Gastrocnemius medialis (tissue), 4 donors: Measurements from ENCODE around the gene KLHDC4. TPM values are rescaled to one million over a fixed set of nuclear protein-coding genes. Genes with fewer than 3 reads are reported as not detected.

Source experiments
- ATAC-seq, 2 donors: fragments of 150-250 bp; one replicate each; pipeline ENCODE4 v1.9.1; 2016
- DNase-seq, 2 donors: peaks; one replicate each; pipeline ENCODE4 v3.0.0-alpha.2; 2019
- H3K27ac ChIP-seq, 4 donors: fragments of 200-600 bp; sonication (generic); 1 replicate in 1 of 4; 2 replicates in 3 of 4; pipeline ENCODE4 v1.5.1; 2016 to 2018; ENCODE audit warnings: mild to moderate bottlenecking in 2 of 4, moderate library complexity in 1 of 4
- H3K27me3 ChIP-seq, 3 donors: fragments of 200-600 bp; sonication (generic) in 2 of 3; 1 replicate in 1 of 3; 2 replicates in 2 of 3; pipeline versions ENCODE4 v1.5.1 to v1.6.0; 2016 to 2019; ENCODE audit warnings: mild to moderate bottlenecking in 1 of 3, moderate library complexity in 1 of 3
- H3K36me3 ChIP-seq, 2 donors: fragments of 200-600 bp; sonication (generic) in 1 of 2; one replicate each; pipeline ENCODE4 v1.5.1; 2017 to 2018
- H3K4me1 ChIP-seq, 2 donors: fragments of 200-600 bp; sonication (generic) in 1 of 2; one replicate each; pipeline ENCODE4 v1.5.1; 2016 to 2017; ENCODE audit warnings: mild to moderate bottlenecking in 2 of 2
- H3K4me3 ChIP-seq, 4 donors: fragments of 200-600 bp; sonication (generic) in 3 of 4; 1 replicate in 1 of 4; 2 replicates in 3 of 4; pipeline ENCODE4 v1.5.1; 2016 to 2019; ENCODE audit warnings: mild to moderate bottlenecking in 2 of 4
- H3K9me3 ChIP-seq, 3 donors: fragments of 200-600 bp; sonication (generic) in 2 of 3; 1 replicate in 1 of 3; 2 replicates in 2 of 3; pipeline ENCODE4 v1.5.1; 2016 to 2019
- POLR2A ChIP-seq, 2 donors: fragments of 450-650 bp; IDR thresholded peaks; one replicate each; pipeline ENCODE4 v1.6.1; 2017; ENCODE audit warnings: antibody characterized with exemption in 2 of 2, mild to moderate bottlenecking in 2 of 2, moderate library complexity in 2 of 2
- in situ Hi-C, 4 donors: fragments of 200-750 bp; cut with MboI; loops; one replicate each; pipeline versions ENCODE4 v1.15.0 to v1.8.0; 2017; ENCODE audit warnings: low sequenced_read_pairs in 4 of 4
- intact Hi-C: fragments of 100-400 bp; cut with DNase I; formaldehyde crosslinking; loops from one replicate; pipeline ENCODE4 v1.15.1; 2023; ENCODE audit warnings: low total_unique reads
- total RNA-seq, 4 donors: library from RNA; depleted of rRNA; stranded (reverse); fragments of >200 nt; gene quantifications; one replicate each; pipeline versions ENCODE4 v1.1.0 to v1.2.3, GENCODE V29; 2016
- TF ChIP-seq, protein P1 (sequence below), 5 experiments: fragments of 450-650 bp in 3 of 5; fragments of 200-600 bp in 2 of 5; sonication (generic) in 2 of 5; IDR thresholded peaks in 4 of 5; conservative IDR thresholded peaks in 1 of 5; 1 replicate in 4 of 5; 2 replicates in 1 of 5; pipeline ENCODE4 v1.5.1; 2016 to 2019; ENCODE audit warnings: antibody characterized with exemption in 5 of 5, mild to moderate bottlenecking in 3 of 5, moderate library complexity in 3 of 5

KLHDC4 gene
- total RNA-seq, 4 donors from 2014 or later: 8.2 to 12.7 (median 10.4) TPM

- DNase-seq (no peak), ATAC-seq (no peak)
- intact Hi-C loops (no loop called here), in situ Hi-C loops (no loop called here)
- H3K27me3 ChIP-seq: peaks cover 8 to 29% (median 22%) of the 10 kb centered on the region in 3 donors
- H3K9me3 ChIP-seq: no peaks in the 10 kb centered on the region
- H3K4me1 ChIP-seq: no peaks in the 10 kb centered on the region
- no peak overlapping the region for H3K4me3 ChIP-seq
- TF ChIP-seq, protein P1, sequence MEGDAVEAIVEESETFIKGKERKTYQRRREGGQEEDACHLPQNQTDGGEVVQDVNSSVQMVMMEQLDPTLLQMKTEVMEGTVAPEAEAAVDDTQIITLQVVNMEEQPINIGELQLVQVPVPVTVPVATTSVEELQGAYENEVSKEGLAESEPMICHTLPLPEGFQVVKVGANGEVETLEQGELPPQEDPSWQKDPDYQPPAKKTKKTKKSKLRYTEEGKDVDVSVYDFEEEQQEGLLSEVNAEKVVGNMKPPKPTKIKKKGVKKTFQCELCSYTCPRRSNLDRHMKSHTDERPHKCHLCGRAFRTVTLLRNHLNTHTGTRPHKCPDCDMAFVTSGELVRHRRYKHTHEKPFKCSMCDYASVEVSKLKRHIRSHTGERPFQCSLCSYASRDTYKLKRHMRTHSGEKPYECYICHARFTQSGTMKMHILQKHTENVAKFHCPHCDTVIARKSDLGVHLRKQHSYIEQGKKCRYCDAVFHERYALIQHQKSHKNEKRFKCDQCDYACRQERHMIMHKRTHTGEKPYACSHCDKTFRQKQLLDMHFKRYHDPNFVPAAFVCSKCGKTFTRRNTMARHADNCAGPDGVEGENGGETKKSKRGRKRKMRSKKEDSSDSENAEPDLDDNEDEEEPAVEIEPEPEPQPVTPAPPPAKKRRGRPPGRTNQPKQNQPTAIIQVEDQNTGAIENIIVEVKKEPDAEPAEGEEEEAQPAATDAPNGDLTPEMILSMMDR (IDR thresholded peaks at IDR 0.05 in 4 of 5, conservative IDR thresholded peaks at IDR 0.05 in 1 of 5): no peak
- no peak for TF ChIP-seq POLR2A (IDR thresholded peaks at IDR 0.05)
- no peaks in the 10 kb centered on the region for H3K36me3 ChIP-seq
- H3K27ac ChIP-seq: no peak overlapping the region
Measured at GRCh38 chr16:87693827-87694226, 72.0 kb downstream of the KLHDC4 start.

DNA sequence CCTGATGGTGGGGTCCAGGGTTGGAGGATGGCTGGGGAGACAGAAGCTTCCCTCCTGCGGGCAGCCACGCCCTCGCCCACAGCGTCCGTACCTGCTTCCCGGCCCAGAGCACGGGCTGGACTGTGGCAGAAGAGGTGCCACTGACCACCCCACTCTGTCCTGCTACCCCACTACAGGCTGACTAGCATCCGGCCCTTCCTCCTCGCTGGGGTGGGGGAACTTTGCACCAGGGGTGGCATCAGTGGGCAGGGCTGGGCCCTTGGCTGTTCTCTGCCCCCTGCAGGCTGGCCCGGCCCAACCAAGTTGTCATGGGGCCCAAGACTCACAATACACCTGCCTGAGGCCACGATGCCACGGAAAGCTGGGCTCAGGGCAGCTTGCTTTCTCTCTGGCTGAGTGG, 73.0 kb downstream of the KLHDC4 start:
- H3K27me3 ChIP-seq: peaks cover 9 to 39% (median 31%) of the 10 kb centered on the region in 3 donors
- in situ Hi-C loops: no loop called here
- no peaks in the 10 kb centered on the region for H3K9me3 ChIP-seq
- DNase-seq: no peak
- intact Hi-C loops: no loop called here
- no peaks in the 10 kb centered on the region for H3K36me3 ChIP-seq
- no peak overlapping the region for H3K27ac ChIP-seq
- H3K4me3 ChIP-seq: no peak overlapping the region
- ATAC-seq: no peak
- no peaks in the 10 kb centered on the region for H3K4me1 ChIP-seq
- no peak for TF ChIP-seq POLR2A (IDR thresholded peaks at IDR 0.05)
- TF ChIP-seq, protein P1 (IDR thresholded peaks at IDR 0.05 in 4 of 5, conservative IDR thresholded peaks at IDR 0.05 in 1 of 5): no peak

- no peak for DNase-seq
- Histone ChIP-seq H3K27ac (no peak overlapping the region), H3K27me3 (peaks cover 14 to 45% (median 37%) of the 10 kb centered on the region in 3 donors), H3K9me3 (no peaks in the 10 kb centered on the region), H3K36me3 (no peaks in the 10 kb centered on the region), H3K4me3 (no peak overlapping the region), H3K4me1 (no peaks in the 10 kb centered on the region)
- no peak for ATAC-seq
- in situ Hi-C loops: no loop called here
- no peak for TF ChIP-seq POLR2A (IDR thresholded peaks at IDR 0.05)
- TF ChIP-seq, protein P1 (IDR thresholded peaks at IDR 0.05 in 4 of 5, conservative IDR thresholded peaks at IDR 0.05 in 1 of 5): no peak
- intact Hi-C loops: no loop called here
Measured at GRCh38 chr16:87692176-87692575, 73.6 kb downstream of the KLHDC4 start.

GRCh38 chr16:87691686-87692079, 74.1 kb downstream of the KLHDC4 start:
- TF ChIP-seq POLR2A (IDR thresholded peaks at IDR 0.05): no peak
- TF ChIP-seq, protein P1 (IDR thresholded peaks at IDR 0.05 in 4 of 5, conservative IDR thresholded peaks at IDR 0.05 in 1 of 5): no peak
- H3K4me1 ChIP-seq: no peaks in the 10 kb centered on the region
- DNase-seq (no peak), ATAC-seq (no peak)
- no peak overlapping the region for H3K4me3 ChIP-seq
- H3K27me3 ChIP-seq: peaks cover 18 to 50% (median 37%) of the 10 kb centered on the region in 3 donors
- in situ Hi-C loops (no loop called here), intact Hi-C loops (no loop called here)
- no peaks in the 10 kb centered on the region for H3K36me3 ChIP-seq
- no peaks in the 10 kb centered on the region for H3K9me3 ChIP-seq
- H3K27ac ChIP-seq: no peak overlapping the region
